Measurements from ENCODE around the gene CCDC30.

GRCh38 chr1:42420121-42420520, 43.0 kb upstream of the CCDC30 start:
- TF ChIP-seq CTCF (conservative IDR thresholded peaks at IDR 0.05 in 1 of 2, IDR thresholded peaks at IDR 0.05 in 1 of 2; ENCODE audit: extremely low read depth in 1 of 2, insufficient read depth in 1 of 2, low read depth in 1 of 2, low read length in 2 of 2) = no peak
- no peak for TF ChIP-seq EZH2 (IDR thresholded peaks at IDR 0.05; ENCODE audit: borderline replicate concordance, low read length)

Measured in mammary epithelial cell (primary cell).